HepG2 (cell line): ENCODE measurements around the gene ZNF394. TPM values are rescaled to one million over a fixed set of nuclear protein-coding genes. Genes with fewer than 3 reads are reported as not detected.

Source experiments
- ATF4 ChIP-seq, 2 experiments: fragments of 450-650 bp in 1 of 2; sonication (generic) in 1 of 2; formaldehyde crosslinking; IDR thresholded peaks; 2 replicates each; pipeline versions ENCODE4 v1.5.0 to v1.8.0; 2020 to 2022; ENCODE audit warnings: mild to moderate bottlenecking in 1 of 2, missing genetic modification reagents in 1 of 2
- CEBPZ ChIP-seq: IDR thresholded peaks from 2 replicates; pipeline ENCODE4 v1.6.1; 2012; ENCODE audit warnings: low read length, improper control_type of control experiment
- FIP1L1 ChIP-seq: fragments of 200-400 bp; formaldehyde crosslinking; IDR thresholded peaks from 2 replicates; pipeline ENCODE4 v1.6.1; 2018; ENCODE audit warnings: low read depth, mild to moderate bottlenecking, low read length, moderate library complexity, borderline replicate concordance; ENCODE audit not compliant: insufficient read depth
- GTF2F1 ChIP-seq: fragments of 150-350 bp; IDR thresholded peaks from 2 replicates; pipeline ENCODE4 v1.6.1; 2014; ENCODE audit warnings: low read length
- PREB ChIP-seq: sonication (generic); formaldehyde crosslinking; IDR thresholded peaks from 2 replicates; pipeline ENCODE4 v1.4.0; 2020; ENCODE audit warnings: missing genetic modification reagents
- SP4 ChIP-seq: sonication (generic); formaldehyde crosslinking; IDR thresholded peaks from 2 replicates; pipeline ENCODE4 v1.8.1; 2023; ENCODE audit warnings: mild to moderate bottlenecking, missing genetic modification reagents
- SPEN ChIP-seq: sonication (generic); formaldehyde crosslinking; IDR thresholded peaks from 2 replicates; pipeline ENCODE4 v1.5.1; 2020; ENCODE audit warnings: low read depth, mild to moderate bottlenecking, missing genetic modification reagents
- TBX3 ChIP-seq: fragments of 450-650 bp; IDR thresholded peaks from 2 replicates; pipeline ENCODE4 v1.6.1; 2017; ENCODE audit warnings: antibody characterized with exemption, mild to moderate bottlenecking, inconsistent platforms, borderline replicate concordance
- TFDP2 ChIP-seq: sonication (generic); formaldehyde crosslinking; IDR thresholded peaks from 2 replicates; pipeline ENCODE4 v1.4.0; 2020; ENCODE audit warnings: missing genetic modification reagents
- TIGD3 ChIP-seq: sonication (generic); formaldehyde crosslinking; IDR thresholded peaks from 2 replicates; pipeline ENCODE4 v1.5.1; 2020; ENCODE audit warnings: mild to moderate bottlenecking, missing genetic modification reagents, borderline replicate concordance
- ZEB1 ChIP-seq: IDR thresholded peaks from 2 replicates; pipeline ENCODE4 v1.6.1; 2012; ENCODE audit warnings: mild to moderate bottlenecking, low read depth, inconsistent platforms; ENCODE audit not compliant: insufficient replicate concordance
- ZNF232 ChIP-seq: sonication (generic); formaldehyde crosslinking; IDR thresholded peaks from 2 replicates; pipeline ENCODE4 v1.4.0; 2020; ENCODE audit warnings: missing genetic modification reagents, borderline replicate concordance
- ZNF253 ChIP-seq: sonication (generic); formaldehyde crosslinking; IDR thresholded peaks from 2 replicates; pipeline ENCODE4 v1.8.0; 2022; ENCODE audit warnings: mild to moderate bottlenecking, missing genetic modification reagents, borderline replicate concordance
- ZNF441 ChIP-seq: sonication (generic); formaldehyde crosslinking; IDR thresholded peaks from 2 replicates; pipeline ENCODE4 v1.7.0; 2021; ENCODE audit warnings: missing genetic modification reagents, borderline replicate concordance
- ZNF547 ChIP-seq: sonication (generic); formaldehyde crosslinking; IDR thresholded peaks from 2 replicates; pipeline ENCODE4 v1.5.1; 2020; ENCODE audit warnings: mild to moderate bottlenecking, missing genetic modification reagents
- ZNF576 ChIP-seq: sonication (generic); formaldehyde crosslinking; IDR thresholded peaks from 2 replicates; pipeline ENCODE4 v1.4.0; 2020; ENCODE audit warnings: mild to moderate bottlenecking, missing genetic modification reagents
- ZNF691 ChIP-seq: sonication (generic); formaldehyde crosslinking; IDR thresholded peaks from 2 replicates; pipeline ENCODE4 v1.4.0; 2020; ENCODE audit warnings: missing genetic modification reagents, low read depth, mild to moderate bottlenecking, borderline replicate concordance
- polyA plus RNA-seq, 8 experiments: library from polyadenylated mRNA; depleted of rRNA in 3 of 8; stranded (reverse) in 7 of 8; unstranded in 1 of 8; fragments of >200 nt; fragmentation: Illumina TruSeq in 4 of 8; extraction: Trizol in 4 of 8; gene quantifications; 2 replicates each; pipeline versions ENCODE4 v1.2.1 to v1.2.3, GENCODE V29; 2011 to 2016; ENCODE audit warnings: low read depth in 4 of 8, missing spikeins in 1 of 8, mixed read lengths in 1 of 8; ENCODE audit not compliant: insufficient read depth in 1 of 8
- total RNA-seq, 5 experiments: library from RNA; depleted of rRNA; stranded (reverse); fragments of >200 nt; fragmentation: Illumina TruSeq; extraction: Trizol; gene quantifications; 2 replicates each; pipeline ENCODE4 v1.2.3, GENCODE V29; 2016; ENCODE audit warnings: low read depth in 1 of 5

ZNF394 gene
- total and polyA plus RNA-seq, 2 of the 13 experiments (the other 11 are each of a cell fraction or from before 2014, with no cell fraction given) = 7.8 to 19.6 TPM

GRCh38 chr7:99472561-99473314 lies 27.3 kb downstream of the ZNF394 start, which contains the start of gene ZNF789 (continued):
- TF ChIP-seq CEBPZ (no peak), ZNF253 (CRISPR knock-in tag) (no peak), ZEB1 (no peak), ZNF576 (CRISPR knock-in tag) (no peak), TBX3 (no peak), SPEN (CRISPR knock-in tag) (peak; percentile 68; the same call in 1 of the 2 replicates), TFDP2 (CRISPR knock-in tag) (peak; percentile 93), TIGD3 (CRISPR knock-in tag) (no peak), ZNF547 (no peak), PREB (CRISPR knock-in tag) (no peak), FIP1L1 (no peak), ZNF441 (CRISPR knock-in tag) (no peak), ZNF232 (CRISPR knock-in tag) (no peak), SP4 (CRISPR knock-in tag) (peak; percentile 66), ATF4 (CRISPR knock-in tag; IDR thresholded peaks at IDR 0.05) (0 out of 4 replicates have a peak, but pooled peaks of 1 of the 2 experiments have one; percentile 22), GTF2F1 (0 out of 2 replicates have a peak, but pooled peaks have one; percentile 63), ZNF691 (CRISPR knock-in tag) (0 out of 2 replicates have a peak, but pooled peaks have one; percentile 51)
